Spleen (tissue), 7 donors: ENCODE measurements around the gene AP3S1.

Experiments
- CTCF ChIP-seq, 11 experiments: fragments of 200-600 bp in 7 of 11; fragments of 450-650 bp in 4 of 11; sonication (generic) in 4 of 11; IDR thresholded peaks in 8 of 11; conservative IDR thresholded peaks in 3 of 11; 1 replicate in 7 of 11; 2 replicates in 4 of 11; pipeline versions ENCODE4 v1.4.0 to v1.8.0; 2016 to 2021; ENCODE audit warnings: antibody characterized with exemption in 11 of 11, inconsistent platforms in 4 of 11, mild to moderate bottlenecking in 1 of 11
- POLR2A ChIP-seq, 3 donors: fragments of 450-650 bp; IDR thresholded peaks; one replicate each; pipeline ENCODE4 v1.5.1; 2017; ENCODE audit warnings: antibody characterized with exemption in 3 of 3, mild to moderate bottlenecking in 1 of 3
- donor health status: DM: no; HTN: no; CAD: no; lungs with moderate emphysema.
- donor health status: DM: no; HTN: no; CAD: no.
- donor health status: DM: no; HTN: no; CAD: no.

- TF ChIP-seq CTCF (IDR thresholded peaks at IDR 0.05 in 8 of 11, conservative IDR thresholded peaks at IDR 0.05 in 3 of 11) (peak in 4 of 11 experiments; percentile 10 to 15 (median 13)), POLR2A (IDR thresholded peaks at IDR 0.05) (peak; percentile 32 to 92 (median 70))
These were observed at the start of gene AP3S1, which contains the start of gene ATG12 for GRCh38 chr5:115841382-115842088.
